ENCODE results near the gene HTR2C.

The HTR2C gene

GRCh38 chrX:114712466-114712865 is 128.6 kb downstream of the HTR2C start:
- Histone ChIP-seq H4K20me1 (ENCODE audit: insufficient read depth, low read length) (no peaks in the 10 kb centered on the region), H3K9ac (ENCODE audit: low read length) (no peak overlapping the region), H3K27me3 (ENCODE audit: low read depth, low read length) (no peaks in the 10 kb centered on the region), H3K4me2 (ENCODE audit: low read length) (no peak overlapping the region), H3K4me3 (ENCODE audit: low read length) (no peak overlapping the region), H3K27ac (ENCODE audit: low read length) (no peak overlapping the region), H3K9me3 (ENCODE audit: insufficient read depth, low read length) (no peaks in the 10 kb centered on the region), H3K4me1 (ENCODE audit: low read length) (no peaks in the 10 kb centered on the region), H3K79me2 (ENCODE audit: low read length) (no peaks in the 10 kb centered on the region), H2AFZ (ENCODE audit: low read depth, low read length) (no peak overlapping the region), H3K36me3 (replicated peaks; ENCODE audit: low read depth, low read length) (no peaks in the 10 kb centered on the region)
- TF ChIP-seq CTCF (IDR thresholded peaks at IDR 0.05; ENCODE audit: low read depth, low read length) (no peak), EZH2phosphoT487 (IDR thresholded peaks at IDR 0.05; ENCODE audit: low read depth) (no peak)

GRCh38 chrX:114715096-114715495 is 131.2 kb downstream of the HTR2C start:
- Histone ChIP-seq H2AFZ (ENCODE audit: low read depth, low read length) (no peak overlapping the region), H3K27me3 (ENCODE audit: low read depth, low read length) (no peaks in the 10 kb centered on the region), H3K27ac (ENCODE audit: low read length) (no peak overlapping the region), H3K79me2 (ENCODE audit: low read length) (no peaks in the 10 kb centered on the region), H3K36me3 (replicated peaks; ENCODE audit: low read depth, low read length) (no peaks in the 10 kb centered on the region), H3K4me3 (ENCODE audit: low read length) (no peak overlapping the region), H4K20me1 (ENCODE audit: insufficient read depth, low read length) (no peaks in the 10 kb centered on the region), H3K9ac (ENCODE audit: low read length) (no peak overlapping the region), H3K4me2 (ENCODE audit: low read length) (no peak overlapping the region), H3K4me1 (ENCODE audit: low read length) (no peaks in the 10 kb centered on the region), H3K9me3 (ENCODE audit: insufficient read depth, low read length) (no peaks in the 10 kb centered on the region)
- no peak for TF ChIP-seq CTCF (IDR thresholded peaks at IDR 0.05; ENCODE audit: low read depth, low read length)
- TF ChIP-seq EZH2phosphoT487 (IDR thresholded peaks at IDR 0.05; ENCODE audit: low read depth) = no peak

GRCh38 chrX:114717921-114718320 is 134.0 kb downstream of the HTR2C start:
- Histone ChIP-seq H3K4me3 (ENCODE audit: low read length) (0 out of 2 replicates have a peak overlapping the region, but pooled peaks have one; percentile 4), H3K4me2 (ENCODE audit: low read length) (peak overlapping the region; percentile 25), H3K27me3 (ENCODE audit: low read depth, low read length) (no peaks in the 10 kb centered on the region), H4K20me1 (ENCODE audit: insufficient read depth, low read length) (no peaks in the 10 kb centered on the region), H3K36me3 (replicated peaks; ENCODE audit: low read depth, low read length) (no peaks in the 10 kb centered on the region), H2AFZ (ENCODE audit: low read depth, low read length) (no peak overlapping the region), H3K9me3 (ENCODE audit: insufficient read depth, low read length) (no peaks in the 10 kb centered on the region), H3K79me2 (ENCODE audit: low read length) (no peaks in the 10 kb centered on the region), H3K4me1 (ENCODE audit: low read length) (no peaks in the 10 kb centered on the region), H3K9ac (ENCODE audit: low read length) (no peak overlapping the region), H3K27ac (ENCODE audit: low read length) (no peak overlapping the region)
- TF ChIP-seq CTCF (IDR thresholded peaks at IDR 0.05; ENCODE audit: low read depth, low read length) = peak; percentile 61
- TF ChIP-seq EZH2phosphoT487 (IDR thresholded peaks at IDR 0.05; ENCODE audit: low read depth) = no peak

- no peaks in the 10 kb centered on the region for H3K79me2 ChIP-seq (ENCODE audit: low read length)
- no peaks in the 10 kb centered on the region for H3K9me3 ChIP-seq (ENCODE audit: insufficient read depth, low read length)
- H3K4me2 ChIP-seq (ENCODE audit: low read length) = no peak overlapping the region
- no peaks in the 10 kb centered on the region for H3K4me1 ChIP-seq (ENCODE audit: low read length)
- no peaks in the 10 kb centered on the region for H3K27me3 ChIP-seq (ENCODE audit: low read depth, low read length)
- H4K20me1 ChIP-seq (ENCODE audit: insufficient read depth, low read length) = no peaks in the 10 kb centered on the region
- no peak overlapping the region for H3K27ac ChIP-seq (ENCODE audit: low read length)
- H3K36me3 ChIP-seq (replicated peaks; ENCODE audit: low read depth, low read length) = no peaks in the 10 kb centered on the region
- no peak overlapping the region for H3K9ac ChIP-seq (ENCODE audit: low read length)
- no peak overlapping the region for H3K4me3 ChIP-seq (ENCODE audit: low read length)
- no peak overlapping the region for H2AFZ ChIP-seq (ENCODE audit: low read depth, low read length)
- TF ChIP-seq EZH2phosphoT487 (IDR thresholded peaks at IDR 0.05; ENCODE audit: low read depth) (no peak), CTCF (IDR thresholded peaks at IDR 0.05; ENCODE audit: low read depth, low read length) (no peak)
Observed at GRCh38 chrX:114766541-114766940, 182.7 kb downstream of the HTR2C start.

All from OCI-LY3 (cell line).